CD4-positive, alpha-beta memory T cell (primary cell): ENCODE measurements around the gene SPATS2L. TPM values are rescaled to one million over a fixed set of nuclear protein-coding genes. Genes with fewer than 3 reads are reported as not detected.

Source experiments
- CTCF ChIA-PET: fragments of 350-600 bp; sonication (Branson Sonifier 250); formaldehyde crosslinking; loops from one replicate; lab custom pipeline; 2021; ENCODE audit warnings: inconsistent platforms; ENCODE audit not compliant: partially characterized antibody; lab: Charles Lee
- POLR2A ChIA-PET: fragments of 350-600 bp; sonication (Branson Sonifier 250); formaldehyde crosslinking; loops from one replicate; lab custom pipeline; 2021; ENCODE audit not compliant: partially characterized antibody; lab: Charles Lee
- DNase-seq, 5 donors: peaks; one replicate each; pipeline versions ENCODE4 v3.0.0 to v3.0.0-alpha.2; 2020 to 2022; ENCODE audit warnings: mixed read lengths in 1 of 5
- H3K27ac ChIP-seq: one replicate; pipeline ENCODE4 v1.7.0; 2013; ENCODE audit warnings: low read depth, low read length
- H3K27me3 ChIP-seq: 2 replicates; pipeline ENCODE4 v1.7.0; 2013; ENCODE audit warnings: mild to moderate bottlenecking, low read length, moderate library complexity; ENCODE audit not compliant: insufficient read depth
- H3K36me3 ChIP-seq: 2 replicates; pipeline ENCODE4 v1.7.0; 2013; ENCODE audit warnings: mild to moderate bottlenecking, low read length, moderate library complexity; ENCODE audit not compliant: insufficient read depth
- H3K4me1 ChIP-seq: 2 replicates; pipeline ENCODE4 v1.7.0; 2013; ENCODE audit warnings: mild to moderate bottlenecking, low read length, moderate library complexity; ENCODE audit not compliant: insufficient read depth
- H3K4me3 ChIP-seq, 2 donors: one replicate each; pipeline ENCODE4 v1.7.0; 2013; ENCODE audit warnings: low read length in 2 of 2, mild to moderate bottlenecking in 1 of 2
- H3K9me3 ChIP-seq, 2 donors: one replicate each; pipeline ENCODE4 v1.7.0; 2013; ENCODE audit warnings: low read length in 2 of 2, control low read depth in 1 of 2; ENCODE audit not compliant: control insufficient read depth in 1 of 2
- H3K27ac Mint-ChIP-seq, 7 donors: one replicate each; pipeline ENCODE4 v1.8.0; 2020 to 2021; ENCODE audit warnings: mixed read lengths in 7 of 7, mild to moderate bottlenecking in 6 of 7, inconsistent platforms in 3 of 7, moderate library complexity in 3 of 7
- H3K27me3 Mint-ChIP-seq, 2 donors: one replicate each; pipeline ENCODE4 v1.8.0; 2020 to 2021; ENCODE audit warnings: mixed read lengths in 2 of 2
- H3K36me3 Mint-ChIP-seq, 2 donors: one replicate each; pipeline ENCODE4 v1.8.0; 2020 to 2021; ENCODE audit warnings: mixed read lengths in 2 of 2, inconsistent platforms in 1 of 2, mild to moderate bottlenecking in 1 of 2
- H3K4me1 Mint-ChIP-seq, 4 donors: one replicate each; pipeline ENCODE4 v1.8.0; 2020 to 2021; ENCODE audit warnings: mixed read lengths in 4 of 4, mild to moderate bottlenecking in 1 of 4
- H3K4me3 Mint-ChIP-seq, 8 donors: one replicate each; pipeline ENCODE4 v1.8.0; 2020 to 2021; ENCODE audit warnings: mixed read lengths in 8 of 8, mild to moderate bottlenecking in 7 of 8, moderate library complexity in 6 of 8, inconsistent platforms in 3 of 8
- H3K9me3 Mint-ChIP-seq, 8 donors: one replicate each; pipeline ENCODE4 v1.8.0; 2020 to 2021; ENCODE audit warnings: mixed read lengths in 8 of 8, mild to moderate bottlenecking in 5 of 8, inconsistent platforms in 3 of 8, moderate library complexity in 1 of 8
- intact Hi-C: fragments of 100-400 bp; cut with micrococcal nuclease; formaldehyde crosslinking; loops from one replicate; pipeline ENCODE4 v1.15.1; 2023
- polyA plus RNA-seq, 2 donors: library from polyadenylated mRNA; unstranded; fragments of 300-500 nt; fragmentation: Illumina TruSeq; gene quantifications; one replicate each; pipeline ENCODE4 v1.2.3, GENCODE V29; 2021
- total RNA-seq, 2 experiments: library from RNA; stranded (reverse); gene quantifications; one replicate each; pipeline ENCODE4 v1.2.3, GENCODE V29; 2021

SPATS2L gene
- total and polyA plus RNA-seq, 4 experiments from 2014 or later, result 5.2 to 6.6 (median 6.0) TPM

DNA sequence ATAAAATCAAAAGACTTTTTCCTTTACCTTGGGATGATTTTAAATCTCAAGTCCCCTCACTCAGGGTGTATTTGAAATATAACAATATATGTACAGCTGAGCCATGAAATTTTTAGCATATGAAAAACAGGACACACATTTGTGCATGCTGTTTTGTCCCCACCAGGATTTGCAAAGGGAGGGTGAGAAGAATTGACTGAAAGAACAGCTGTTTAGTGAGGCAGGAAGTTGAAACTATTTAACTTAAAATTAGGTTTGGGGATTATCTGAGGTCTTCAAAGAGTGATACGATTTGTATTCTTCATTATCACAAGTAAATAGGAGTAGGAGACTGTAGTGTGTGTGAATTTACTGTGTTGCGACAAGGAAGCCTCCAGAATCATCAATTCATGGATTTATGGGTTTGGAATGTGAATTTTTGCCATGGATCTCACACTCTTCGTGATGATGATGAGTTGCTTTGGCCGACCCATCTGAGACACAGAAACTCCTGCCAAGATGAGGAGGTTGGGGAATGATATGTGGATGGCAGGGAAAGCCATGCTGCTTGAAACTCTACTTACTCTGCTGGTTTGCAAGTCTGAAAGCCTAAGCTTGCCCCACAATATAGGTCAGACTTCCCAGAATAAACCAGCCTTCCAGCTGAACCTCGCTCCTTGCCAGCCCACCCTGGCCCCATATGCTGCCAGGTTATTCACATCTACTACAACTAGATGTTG lies 31.0 kb upstream of the SPATS2L start:
- ChIA-PET CTCF (no interaction called here), POLR2A (no interaction called here)
- intact Hi-C loops, result no loop called here
- Histone ChIP-seq H3K9me3 (no peaks in the 10 kb centered on the region), H3K27ac (no peak overlapping the region), H3K4me1 (no peaks in the 10 kb centered on the region), H3K27me3 (no peaks in the 10 kb centered on the region), H3K36me3 (no peaks in the 10 kb centered on the region), H3K4me3 (no peak overlapping the region)
- Mint-ChIP-seq H3K4me3 (no peak overlapping the region), H3K9me3 (no peaks in the 10 kb centered on the region), H3K36me3 (no peaks in the 10 kb centered on the region), H3K4me1 (peaks cover 0 to 2% (median 0%) of the 10 kb centered on the region in 4 donors), H3K27me3 (peaks cover 4 to 6% of the 10 kb centered on the region in 2 donors), H3K27ac (no peak overlapping the region)
- no peak for DNase-seq

DNA sequence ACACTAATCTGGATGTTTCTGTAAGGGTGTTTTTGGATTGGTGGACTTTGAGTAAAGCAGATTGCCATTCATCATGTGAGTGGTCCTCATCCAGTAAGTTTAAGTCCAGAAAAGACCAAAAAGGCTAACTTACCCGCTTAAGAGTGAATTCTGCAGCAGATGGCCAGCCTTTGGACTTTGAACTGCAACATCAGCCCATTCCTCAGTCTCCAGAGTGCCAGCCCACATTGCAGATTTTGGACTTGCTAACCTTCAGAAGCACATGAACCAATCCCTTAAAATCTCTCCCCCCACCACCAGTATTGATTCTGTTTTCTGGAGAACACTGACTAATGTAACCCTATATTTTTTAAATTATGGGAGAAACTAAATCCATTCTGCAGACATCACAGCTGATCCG lies 30.0 kb upstream of the SPATS2L start:
- intact Hi-C loops, result no loop called here
- H3K9me3 Mint-ChIP-seq, result no peaks in the 10 kb centered on the region
- Histone ChIP-seq H3K36me3 (no peaks in the 10 kb centered on the region), H3K9me3 (no peaks in the 10 kb centered on the region), H3K4me3 (no peak overlapping the region), H3K27me3 (no peaks in the 10 kb centered on the region), H3K4me1 (no peaks in the 10 kb centered on the region), H3K27ac (no peak overlapping the region)
- H3K36me3 Mint-ChIP-seq, result no peaks in the 10 kb centered on the region
- peaks cover 0 to 2% (median 0%) of the 10 kb centered on the region in 4 donors for H3K4me1 Mint-ChIP-seq
- DNase-seq, result no peak
- peaks cover 4 to 6% of the 10 kb centered on the region in 2 donors for H3K27me3 Mint-ChIP-seq
- H3K4me3 Mint-ChIP-seq, result no peak overlapping the region
- no peak overlapping the region for H3K27ac Mint-ChIP-seq
- CTCF ChIA-PET, result no interaction called here
- POLR2A ChIA-PET, result no interaction called here

DNA sequence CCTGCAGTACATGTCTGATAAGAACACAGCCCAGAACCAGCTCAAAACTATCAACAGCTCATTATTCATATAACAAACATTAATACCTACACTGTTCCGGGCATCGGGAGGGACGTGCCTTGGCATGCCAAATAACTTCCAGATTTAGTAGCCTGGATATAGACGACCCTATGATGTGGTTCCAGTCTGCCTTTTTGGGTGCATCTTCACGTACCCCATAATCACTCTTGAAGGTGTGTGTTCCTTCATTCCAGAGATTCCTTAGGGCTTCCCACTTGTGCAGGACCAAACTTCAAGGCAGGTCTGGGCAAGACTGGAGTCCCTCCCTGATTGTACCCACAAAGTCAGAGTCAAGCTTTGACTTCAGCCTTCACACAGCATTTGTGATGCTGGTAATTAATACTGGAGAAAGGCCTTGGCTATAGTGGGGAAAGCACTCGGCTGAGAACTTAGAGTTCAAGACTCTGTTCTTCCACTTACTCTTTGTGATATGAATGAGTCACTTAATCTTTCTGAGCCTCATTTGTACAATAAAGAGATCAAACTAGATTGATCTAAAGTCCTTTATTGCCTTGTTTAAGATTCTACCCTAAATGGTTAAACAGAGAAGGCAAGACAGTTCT lies 27.7 kb upstream of the SPATS2L start:
- Histone ChIP-seq H3K27ac (no peak overlapping the region), H3K4me1 (no peaks in the 10 kb centered on the region), H3K36me3 (no peaks in the 10 kb centered on the region), H3K9me3 (no peaks in the 10 kb centered on the region), H3K27me3 (no peaks in the 10 kb centered on the region), H3K4me3 (no peak overlapping the region)
- Mint-ChIP-seq H3K27ac (no peak overlapping the region), H3K27me3 (peaks cover 16 to 17% of the 10 kb centered on the region in 2 donors), H3K4me3 (no peak overlapping the region), H3K36me3 (no peaks in the 10 kb centered on the region), H3K9me3 (no peaks in the 10 kb centered on the region), H3K4me1 (peaks cover 0 to 2% (median 0%) of the 10 kb centered on the region in 4 donors)
- intact Hi-C loops, result no loop called here
- DNase-seq, result no peak
- ChIA-PET POLR2A (no interaction called here), CTCF (no interaction called here)

GRCh38 chr2:200279857-200280256 lies 26.6 kb upstream of the SPATS2L start:
- H3K4me1 ChIP-seq, result no peaks in the 10 kb centered on the region
- intact Hi-C loops, result no loop called here
- CTCF ChIA-PET, result no interaction called here
- Mint-ChIP-seq H3K36me3 (no peaks in the 10 kb centered on the region), H3K27me3 (peaks cover 18 to 19% of the 10 kb centered on the region in 2 donors), H3K4me3 (no peak overlapping the region), H3K9me3 (no peaks in the 10 kb centered on the region), H3K27ac (no peak overlapping the region), H3K4me1 (peaks cover 0 to 2% (median 0%) of the 10 kb centered on the region in 4 donors)
- no peaks in the 10 kb centered on the region for H3K27me3 ChIP-seq
- H3K4me3 ChIP-seq, result no peak overlapping the region
- no peak overlapping the region for H3K27ac ChIP-seq
- POLR2A ChIA-PET, result no interaction called here
- no peaks in the 10 kb centered on the region for H3K9me3 ChIP-seq
- H3K36me3 ChIP-seq, result no peaks in the 10 kb centered on the region
- DNase-seq, result no peak

- Mint-ChIP-seq H3K9me3 (peaks cover 0 to 5% (median 0%) of the 10 kb centered on the region in 8 donors), H3K27me3 (peaks cover 19% of the 10 kb centered on the region in 2 donors), H3K4me1 (no peaks in the 10 kb centered on the region), H3K36me3 (no peaks in the 10 kb centered on the region), H3K27ac (peak overlapping the region in 1 of 7 donors; percentile 37), H3K4me3 (no peak overlapping the region)
- H3K4me3 ChIP-seq, result no peak overlapping the region
- no peak overlapping the region for H3K27ac ChIP-seq
- CTCF ChIA-PET, result no interaction called here
- intact Hi-C loops, result no loop called here
- H3K36me3 ChIP-seq, result no peaks in the 10 kb centered on the region
- H3K27me3 ChIP-seq, result no peaks in the 10 kb centered on the region
- H3K9me3 ChIP-seq, result no peaks in the 10 kb centered on the region
- POLR2A ChIA-PET, result no interaction called here
- H3K4me1 ChIP-seq, result no peaks in the 10 kb centered on the region
- DNase-seq, result no peak
These were observed 19.9 kb upstream of the SPATS2L start for GRCh38 chr2:200286578-200286977.

- Mint-ChIP-seq H3K36me3 (no peaks in the 10 kb centered on the region), H3K4me3 (no peak overlapping the region), H3K27ac (no peak overlapping the region), H3K4me1 (no peaks in the 10 kb centered on the region), H3K27me3 (peaks cover 7 to 8% of the 10 kb centered on the region in 2 donors), H3K9me3 (peaks cover 0 to 5% (median 0%) of the 10 kb centered on the region in 8 donors)
- CTCF ChIA-PET, result interaction anchor here (0.9 kb wide), 1 partner anchor 179 kb away, joined by 3 read pairs; no protein-coding TSS in a partner anchor
- Histone ChIP-seq H3K4me1 (no peaks in the 10 kb centered on the region), H3K4me3 (no peak overlapping the region), H3K27me3 (no peaks in the 10 kb centered on the region), H3K9me3 (no peaks in the 10 kb centered on the region), H3K27ac (no peak overlapping the region), H3K36me3 (no peaks in the 10 kb centered on the region)
- intact Hi-C loops, result no loop called here
- no peak for DNase-seq
- POLR2A ChIA-PET, result no interaction called here
These were observed 17.6 kb upstream of the SPATS2L start for GRCh38 chr2:200288670-200289429.

GRCh38 chr2:200296118-200296517 lies 10.4 kb upstream of the SPATS2L start:
- no peak for DNase-seq
- H3K27me3 Mint-ChIP-seq, result peaks cover 0 to 4% of the 10 kb centered on the region in 2 donors
- Histone ChIP-seq H3K27me3 (no peaks in the 10 kb centered on the region), H3K27ac (no peak overlapping the region), H3K4me3 (no peak overlapping the region), H3K4me1 (no peaks in the 10 kb centered on the region), H3K9me3 (no peaks in the 10 kb centered on the region), H3K36me3 (no peaks in the 10 kb centered on the region)
- POLR2A ChIA-PET, result no interaction called here
- CTCF ChIA-PET, result no interaction called here
- no peaks in the 10 kb centered on the region for H3K9me3 Mint-ChIP-seq
- no peaks in the 10 kb centered on the region for H3K36me3 Mint-ChIP-seq
- intact Hi-C loops, result no loop called here
- no peaks in the 10 kb centered on the region for H3K4me1 Mint-ChIP-seq
- H3K4me3 Mint-ChIP-seq, result no peak overlapping the region
- no peak overlapping the region for H3K27ac Mint-ChIP-seq
